HepG2 (cell line): ENCODE data around the gene CCDC88B. TPM values are rescaled to one million over a fixed set of nuclear protein-coding genes. Genes with fewer than 3 reads are reported as not detected.

ENCODE experiments used
- ARNT ChIP-seq: fragments of 450-650 bp; IDR thresholded peaks from 2 replicates; pipeline ENCODE4 v1.6.1; 2017
- ARNT2 ChIP-seq: sonication (generic); formaldehyde crosslinking; IDR thresholded peaks from 2 replicates; pipeline ENCODE4 v1.8.0; 2022; ENCODE audit warnings: mild to moderate bottlenecking, low read depth, missing genetic modification reagents, moderate library complexity
- ATAD3A ChIP-seq: sonication (generic); formaldehyde crosslinking; IDR thresholded peaks from 2 replicates; pipeline ENCODE4 v1.4.0; 2020; ENCODE audit warnings: missing genetic modification reagents
- DMAP1 ChIP-seq: IDR thresholded peaks from 2 replicates; pipeline ENCODE4 v1.6.1; 2016
- EED ChIP-seq: sonication (generic); formaldehyde crosslinking; IDR thresholded peaks from 2 replicates; pipeline ENCODE4 v1.5.0; 2020; ENCODE audit warnings: mild to moderate bottlenecking, missing genetic modification reagents
- FOSL2 ChIP-seq: sonication (generic); formaldehyde crosslinking; IDR thresholded peaks from 2 replicates; pipeline ENCODE4 v1.4.0; 2020; ENCODE audit warnings: missing genetic modification reagents
- FOXA3 ChIP-seq: IDR thresholded peaks from 2 replicates; pipeline ENCODE4 v1.6.1; 2016; ENCODE audit warnings: missing genetic modification reagents, missing compliant biosample characterization
- HHEX ChIP-seq: IDR thresholded peaks from 2 replicates; pipeline ENCODE4 v1.6.1; 2016; ENCODE audit warnings: control low read depth
- HNRNPK ChIP-seq: fragments of 200-400 bp; formaldehyde crosslinking; IDR thresholded peaks from 2 replicates; pipeline ENCODE4 v1.6.1; 2018; ENCODE audit warnings: low read length, low read depth, moderate library complexity, mild to moderate bottlenecking; ENCODE audit not compliant: poor library complexity, severe bottlenecking
- HNRNPL ChIP-seq: fragments of 200-400 bp; formaldehyde crosslinking; IDR thresholded peaks from 2 replicates; pipeline ENCODE4 v1.6.1; 2017; ENCODE audit warnings: mild to moderate bottlenecking, low read depth, low read length
- NFKBIZ ChIP-seq: IDR thresholded peaks from 2 replicates; pipeline ENCODE4 v1.6.1; 2018; ENCODE audit warnings: missing genetic modification reagents, missing compliant biosample characterization
- PHF21A ChIP-seq: sonication (generic); formaldehyde crosslinking; IDR thresholded peaks from 2 replicates; pipeline ENCODE4 v1.5.0; 2020; ENCODE audit warnings: mild to moderate bottlenecking, missing genetic modification reagents
- SOX6 ChIP-seq, 2 experiments: fragments of 450-650 bp in 1 of 2; sonication (generic) in 1 of 2; formaldehyde crosslinking in 1 of 2; IDR thresholded peaks; 2 replicates each; pipeline versions ENCODE4 v1.4.0 to v1.6.1; 2017 to 2020; ENCODE audit warnings: antibody characterized with exemption in 1 of 2, mild to moderate bottlenecking in 1 of 2, missing genetic modification reagents in 1 of 2
- THYN1 ChIP-seq: sonication (generic); formaldehyde crosslinking; IDR thresholded peaks from 2 replicates; pipeline ENCODE4 v1.8.1; 2023; ENCODE audit warnings: low read depth, mild to moderate bottlenecking, moderate library complexity, missing genetic modification reagents, borderline replicate concordance
- XBP1 ChIP-seq: sonication (generic); formaldehyde crosslinking; IDR thresholded peaks from 2 replicates; pipeline ENCODE4 v1.5.0; 2020; ENCODE audit warnings: missing genetic modification reagents
- ZBTB38 ChIP-seq: sonication (generic); formaldehyde crosslinking; IDR thresholded peaks from 2 replicates; pipeline ENCODE4 v1.5.1; 2020; ENCODE audit warnings: mild to moderate bottlenecking, missing genetic modification reagents
- ZFP62 ChIP-seq: sonication (generic); formaldehyde crosslinking; IDR thresholded peaks from 2 replicates; pipeline ENCODE4 v1.4.0; 2020; ENCODE audit warnings: missing genetic modification reagents
- ZNF24 ChIP-seq: fragments of 450-650 bp; IDR thresholded peaks from 2 replicates; pipeline ENCODE4 v1.6.1; 2017; ENCODE audit warnings: antibody characterized with exemption, mild to moderate bottlenecking
- ZNF274 ChIP-seq: sonication (generic); formaldehyde crosslinking; IDR thresholded peaks from 2 replicates; pipeline ENCODE4 v1.5.1; 2020; ENCODE audit warnings: mild to moderate bottlenecking, missing genetic modification reagents
- ZNF460 ChIP-seq: sonication (generic); formaldehyde crosslinking; IDR thresholded peaks from 2 replicates; pipeline ENCODE4 v1.5.1; 2020; ENCODE audit warnings: missing genetic modification reagents, mild to moderate bottlenecking, borderline replicate concordance
- ZNF563 ChIP-seq: sonication (generic); formaldehyde crosslinking; IDR thresholded peaks from 2 replicates; pipeline ENCODE4 v1.8.0; 2022; ENCODE audit warnings: mild to moderate bottlenecking, moderate library complexity, missing genetic modification reagents
- ZNF572 ChIP-seq: sonication (generic); formaldehyde crosslinking; IDR thresholded peaks from 2 replicates; pipeline ENCODE4 v1.5.1; 2020; ENCODE audit warnings: mild to moderate bottlenecking, missing genetic modification reagents
- ZNF746 ChIP-seq: sonication (generic); formaldehyde crosslinking; IDR thresholded peaks from 2 replicates; pipeline ENCODE4 v1.8.0; 2022; ENCODE audit warnings: mild to moderate bottlenecking, missing genetic modification reagents
- ZNF839 ChIP-seq: sonication (generic); formaldehyde crosslinking; IDR thresholded peaks from 2 replicates; pipeline ENCODE4 v1.4.0; 2020; ENCODE audit warnings: missing genetic modification reagents, mild to moderate bottlenecking, borderline replicate concordance
- ZSCAN31 ChIP-seq: sonication (generic); formaldehyde crosslinking; IDR thresholded peaks from 2 replicates; pipeline ENCODE4 v1.5.0; 2020; ENCODE audit warnings: low read depth, mild to moderate bottlenecking, missing genetic modification reagents
- polyA plus RNA-seq, 8 experiments: library from polyadenylated mRNA; depleted of rRNA in 3 of 8; stranded (reverse) in 7 of 8; unstranded in 1 of 8; fragments of >200 nt; fragmentation: Illumina TruSeq in 4 of 8; extraction: Trizol in 4 of 8; gene quantifications; 2 replicates each; pipeline versions ENCODE4 v1.2.1 to v1.2.3, GENCODE V29; 2011 to 2016; ENCODE audit warnings: low read depth in 4 of 8, missing spikeins in 1 of 8, mixed read lengths in 1 of 8; ENCODE audit not compliant: insufficient read depth in 1 of 8
- total RNA-seq, 5 experiments: library from RNA; depleted of rRNA; stranded (reverse); fragments of >200 nt; fragmentation: Illumina TruSeq; extraction: Trizol; gene quantifications; 2 replicates each; pipeline ENCODE4 v1.2.3, GENCODE V29; 2016; ENCODE audit warnings: low read depth in 1 of 5
- TF ChIP-seq, protein P1 (sequence below): sonication (generic); formaldehyde crosslinking; IDR thresholded peaks from 2 replicates; pipeline ENCODE4 v1.4.0; 2020; ENCODE audit warnings: missing genetic modification reagents, borderline replicate concordance
- TF ChIP-seq, protein P2 (sequence below): IDR thresholded peaks from 2 replicates; pipeline ENCODE4 v1.6.1; 2016; ENCODE audit warnings: mild to moderate bottlenecking
- TF ChIP-seq, protein P3 (sequence below): sonication (generic); formaldehyde crosslinking; IDR thresholded peaks from 2 replicates; pipeline ENCODE4 v1.9.0; 2021; ENCODE audit warnings: missing genetic modification reagents, borderline replicate concordance

The CCDC88B gene
- total and polyA plus RNA-seq, 2 of the 13 experiments (the other 11 are each of a cell fraction or from before 2014, with no cell fraction given) = 3.6 to 4.8 TPM

DNA sequence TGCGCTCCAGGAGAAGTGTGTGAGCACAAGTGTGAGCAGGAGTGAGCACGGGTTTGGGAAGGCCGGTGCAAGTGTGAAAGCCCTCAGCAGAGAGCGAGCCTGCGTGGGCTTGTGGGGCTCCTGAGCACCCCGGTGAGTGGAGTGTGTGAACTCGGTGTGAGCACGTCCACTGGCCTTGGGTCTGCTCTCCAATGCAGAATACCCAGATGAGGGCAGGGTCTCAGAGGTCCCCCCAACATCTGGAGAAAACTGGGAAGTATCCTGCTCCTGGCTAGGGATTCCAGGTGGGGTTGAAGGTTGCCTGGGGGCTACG is 33.5 kb upstream of the CCDC88B start (continued):
- TF ChIP-seq, protein P1, sequence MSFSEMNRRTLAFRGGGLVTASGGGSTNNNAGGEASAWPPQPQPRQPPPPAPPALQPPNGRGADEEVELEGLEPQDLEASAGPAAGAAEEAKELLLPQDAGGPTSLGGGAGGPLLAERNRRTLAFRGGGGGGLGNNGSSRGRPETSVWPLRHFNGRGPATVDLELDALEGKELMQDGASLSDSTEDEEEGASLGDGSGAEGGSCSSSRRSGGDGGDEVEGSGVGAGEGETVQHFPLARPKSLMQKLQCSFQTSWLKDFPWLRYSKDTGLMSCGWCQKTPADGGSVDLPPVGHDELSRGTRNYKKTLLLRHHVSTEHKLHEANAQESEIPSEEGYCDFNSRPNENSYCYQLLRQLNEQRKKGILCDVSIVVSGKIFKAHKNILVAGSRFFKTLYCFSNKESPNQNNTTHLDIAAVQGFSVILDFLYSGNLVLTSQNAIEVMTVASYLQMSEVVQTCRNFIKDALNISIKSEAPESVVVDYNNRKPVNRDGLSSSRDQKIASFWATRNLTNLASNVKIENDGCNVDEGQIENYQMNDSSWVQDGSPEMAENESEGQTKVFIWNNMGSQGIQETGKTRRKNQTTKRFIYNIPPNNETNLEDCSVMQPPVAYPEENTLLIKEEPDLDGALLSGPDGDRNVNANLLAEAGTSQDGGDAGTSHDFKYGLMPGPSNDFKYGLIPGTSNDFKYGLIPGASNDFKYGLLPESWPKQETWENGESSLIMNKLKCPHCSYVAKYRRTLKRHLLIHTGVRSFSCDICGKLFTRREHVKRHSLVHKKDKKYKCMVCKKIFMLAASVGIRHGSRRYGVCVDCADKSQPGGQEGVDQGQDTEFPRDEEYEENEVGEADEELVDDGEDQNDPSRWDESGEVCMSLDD (CRISPR knock-in tag) = no peak
- TF ChIP-seq ZNF24 (no peak), ZSCAN31 (CRISPR knock-in tag) (no peak), ZNF460 (no peak), ATAD3A (no peak), HNRNPK (no peak), ZNF746 (no peak), ZBTB38 (no peak), FOXA3 (no peak), ZFP62 (CRISPR knock-in tag) (no peak), DMAP1 (CRISPR knock-in tag) (0 out of 2 replicates have a peak, but pooled peaks have one; percentile 10), ZNF572 (CRISPR knock-in tag) (0 out of 2 replicates have a peak, but pooled peaks have one; percentile 19), XBP1 (CRISPR knock-in tag) (no peak), HHEX (CRISPR knock-in tag) (no peak), ARNT2 (0 out of 2 replicates have a peak, but pooled peaks have one; percentile 1), THYN1 (CRISPR knock-in tag) (no peak), NFKBIZ (CRISPR knock-in tag) (no peak), ZNF563 (CRISPR knock-in tag) (no peak), ARNT (no peak), ZNF274 (CRISPR knock-in tag) (no peak), ZNF839 (CRISPR knock-in tag) (0 out of 2 replicates have a peak, but pooled peaks have one; percentile 33), FOSL2 (no peak), PHF21A (no peak), HNRNPL (no peak), EED (CRISPR knock-in tag) (no peak), SOX6 (IDR thresholded peaks at IDR 0.05) (no peak), SOX6 (CRISPR knock-in tag; IDR thresholded peaks at IDR 0.05) (no peak)
- TF ChIP-seq, protein P2, sequence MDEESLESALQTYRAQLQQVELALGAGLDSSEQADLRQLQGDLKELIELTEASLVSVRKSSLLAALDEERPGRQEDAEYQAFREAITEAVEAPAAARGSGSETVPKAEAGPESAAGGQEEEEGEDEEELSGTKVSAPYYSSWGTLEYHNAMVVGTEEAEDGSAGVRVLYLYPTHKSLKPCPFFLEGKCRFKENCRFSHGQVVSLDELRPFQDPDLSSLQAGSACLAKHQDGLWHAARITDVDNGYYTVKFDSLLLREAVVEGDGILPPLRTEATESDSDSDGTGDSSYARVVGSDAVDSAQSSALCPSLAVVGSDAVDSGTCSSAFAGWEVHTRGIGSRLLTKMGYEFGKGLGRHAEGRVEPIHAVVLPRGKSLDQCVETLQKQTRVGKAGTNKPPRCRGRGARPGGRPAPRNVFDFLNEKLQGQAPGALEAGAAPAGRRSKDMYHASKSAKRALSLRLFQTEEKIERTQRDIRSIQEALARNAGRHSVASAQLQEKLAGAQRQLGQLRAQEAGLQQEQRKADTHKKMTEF = no peak
- TF ChIP-seq, protein P3, sequence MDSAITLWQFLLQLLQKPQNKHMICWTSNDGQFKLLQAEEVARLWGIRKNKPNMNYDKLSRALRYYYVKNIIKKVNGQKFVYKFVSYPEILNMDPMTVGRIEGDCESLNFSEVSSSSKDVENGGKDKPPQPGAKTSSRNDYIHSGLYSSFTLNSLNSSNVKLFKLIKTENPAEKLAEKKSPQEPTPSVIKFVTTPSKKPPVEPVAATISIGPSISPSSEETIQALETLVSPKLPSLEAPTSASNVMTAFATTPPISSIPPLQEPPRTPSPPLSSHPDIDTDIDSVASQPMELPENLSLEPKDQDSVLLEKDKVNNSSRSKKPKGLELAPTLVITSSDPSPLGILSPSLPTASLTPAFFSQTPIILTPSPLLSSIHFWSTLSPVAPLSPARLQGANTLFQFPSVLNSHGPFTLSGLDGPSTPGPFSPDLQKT (CRISPR knock-in tag) = no peak
